HG03342 (cell line): ENCODE results near the gene SPTSSA.
"Not testable (repeated sequence)": the region's sequence is repeated elsewhere in the genome, so short reads cannot be mapped to it uniquely, and the experiment has no call there.

Experiments
- ATAC-seq: cut with Tn5 transposase; IDR thresholded peaks from one replicate; pipeline ENCODE4 v1.9.1; 2021; ENCODE audit warnings: mild to moderate bottlenecking, moderate library complexity; ENCODE audit not compliant: unreplicated experiment

Gene SPTSSA

GRCh38 chr14:34433957-34434356 is 28.1 kb downstream of the SPTSSA start:
- ATAC-seq: no peak

DNA sequence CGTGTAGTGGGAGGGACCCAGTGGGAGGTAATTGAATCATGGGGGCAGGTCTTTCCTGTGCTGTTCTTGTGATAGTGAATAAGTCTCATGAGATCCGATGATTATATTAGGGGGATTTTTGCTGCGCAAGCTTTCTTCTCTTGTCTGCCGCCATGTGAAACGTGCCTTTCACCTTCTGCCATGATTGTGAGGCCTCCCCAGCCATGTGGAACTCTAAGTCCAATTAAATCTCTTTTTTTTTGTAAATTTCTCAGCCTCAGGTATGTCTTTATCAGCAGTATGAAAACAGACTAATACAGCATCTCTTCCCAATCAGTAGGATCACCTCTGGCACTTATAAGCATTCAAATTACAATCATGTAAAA is 34.0 kb downstream of the SPTSSA start:
- ATAC-seq: not testable (repeated sequence)

- no peak for ATAC-seq
Observed at GRCh38 chr14:34426313-34427295, 35.4 kb downstream of the SPTSSA start.

- ATAC-seq: no peak
Observed at GRCh38 chr14:34425095-34425851, 36.8 kb downstream of the SPTSSA start.

GRCh38 chr14:34424488-34424887 is 37.6 kb downstream of the SPTSSA start:
- no peak for ATAC-seq

DNA sequence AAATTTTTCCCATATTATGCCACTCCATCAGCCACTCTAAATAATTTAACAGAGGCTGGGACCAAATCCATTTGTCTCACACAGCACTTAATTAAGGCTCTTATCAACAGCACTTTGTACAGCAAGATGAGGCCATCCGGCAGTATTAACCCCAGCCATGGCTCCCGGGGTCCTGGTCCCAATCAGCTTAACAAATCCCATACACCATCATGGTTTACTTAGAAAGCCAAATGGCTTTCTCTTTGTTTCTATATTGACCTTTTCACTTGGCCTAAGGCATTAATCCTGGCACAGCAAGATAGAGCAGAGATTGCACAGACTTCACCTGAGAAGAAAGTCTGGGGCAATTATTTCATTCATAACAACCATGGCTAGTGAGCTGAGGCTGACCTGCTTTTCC is 38.6 kb downstream of the SPTSSA start:
- ATAC-seq: no peak

DNA sequence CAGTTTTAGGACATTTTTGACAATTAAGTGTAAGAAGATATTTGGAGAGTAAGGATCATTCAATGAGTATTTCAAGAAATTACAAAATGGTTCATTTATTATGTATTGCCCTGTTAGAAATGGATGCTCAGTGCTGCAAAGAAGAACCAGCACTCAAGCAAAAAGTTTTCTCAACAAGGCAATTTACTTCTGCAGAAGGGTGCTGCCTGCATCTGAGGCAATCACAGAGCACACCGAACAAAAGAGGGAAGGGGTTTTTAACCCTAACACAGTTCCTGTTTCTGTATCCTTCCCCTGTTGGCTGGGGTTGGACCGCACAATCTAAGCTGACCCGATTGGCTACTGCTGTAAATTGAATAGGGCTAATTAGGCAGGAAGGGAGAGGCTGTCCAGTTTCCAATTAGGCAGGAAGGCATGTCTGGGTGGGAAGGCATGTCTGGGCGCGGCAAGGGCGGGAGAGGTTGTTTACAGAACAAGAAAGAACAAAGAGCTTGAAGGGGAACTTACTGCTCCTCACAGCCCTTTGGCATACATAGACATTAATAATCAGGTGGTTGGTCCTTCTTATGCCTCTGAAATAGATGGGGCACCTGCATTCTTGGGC is 41.4 kb downstream of the SPTSSA start:
- no peak for ATAC-seq

GRCh38 chr14:34409721-34410120 is 52.3 kb downstream of the SPTSSA start:
- ATAC-seq: no peak

DNA sequence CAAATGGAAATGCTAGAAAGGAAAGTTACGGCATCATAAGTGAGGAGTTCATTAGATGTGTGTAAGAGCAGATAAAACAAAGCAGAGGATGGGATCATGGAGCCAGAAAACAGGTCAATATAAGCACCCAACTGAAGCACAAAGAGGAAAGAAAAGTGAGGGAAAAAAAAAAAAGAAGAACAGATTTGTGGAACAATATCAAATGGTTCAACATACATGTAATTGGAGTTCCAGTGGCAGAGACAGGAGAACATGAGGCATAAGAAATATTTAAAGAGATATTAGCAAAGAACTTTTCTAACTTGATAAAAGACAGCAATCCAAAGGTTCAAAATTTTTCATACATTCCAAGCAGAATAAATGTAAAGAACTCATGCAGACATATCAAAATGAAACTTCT is 54.1 kb downstream of the SPTSSA start:
- no peak for ATAC-seq

DNA sequence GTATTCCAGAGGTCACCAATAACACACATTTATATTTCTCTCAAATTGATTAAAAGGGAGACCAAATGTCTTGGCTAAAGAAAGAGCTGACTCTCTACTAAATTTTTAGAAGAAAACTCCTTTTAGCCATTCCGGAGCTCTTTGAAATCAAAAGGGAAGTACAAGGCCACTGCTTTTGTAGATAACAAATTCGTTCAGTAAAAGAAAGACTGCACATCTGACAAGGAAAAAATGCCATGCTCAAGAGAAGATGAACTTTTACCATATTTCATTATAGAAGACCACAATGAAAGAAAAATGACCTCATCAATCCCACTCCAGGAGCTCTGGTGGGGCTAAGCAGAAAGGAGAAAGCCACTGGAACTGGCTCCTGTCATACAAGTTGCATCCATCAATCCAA is 57.6 kb downstream of the SPTSSA start:
- ATAC-seq: no peak

GRCh38 chr14:34403646-34404045 is 58.4 kb downstream of the SPTSSA start:
- ATAC-seq: no peak

DNA sequence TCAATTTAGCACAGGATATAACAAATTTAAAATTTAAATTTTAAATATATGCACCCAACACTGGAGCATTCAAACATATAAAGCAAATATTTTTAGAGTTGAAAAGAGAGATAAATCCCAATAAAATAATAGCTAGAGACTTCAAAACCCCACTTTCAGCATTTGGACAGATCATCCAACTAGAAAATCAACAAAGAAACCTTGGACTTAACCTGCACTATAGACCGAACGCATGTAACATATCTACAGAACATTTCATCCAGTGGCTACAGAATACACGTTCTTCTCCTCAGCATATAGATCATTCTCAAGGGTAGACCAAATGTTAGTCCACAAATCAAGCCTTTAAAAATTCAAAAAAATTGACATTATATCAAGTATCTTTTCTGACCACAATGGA is 64.0 kb downstream of the SPTSSA start:
- ATAC-seq: no peak

DNA sequence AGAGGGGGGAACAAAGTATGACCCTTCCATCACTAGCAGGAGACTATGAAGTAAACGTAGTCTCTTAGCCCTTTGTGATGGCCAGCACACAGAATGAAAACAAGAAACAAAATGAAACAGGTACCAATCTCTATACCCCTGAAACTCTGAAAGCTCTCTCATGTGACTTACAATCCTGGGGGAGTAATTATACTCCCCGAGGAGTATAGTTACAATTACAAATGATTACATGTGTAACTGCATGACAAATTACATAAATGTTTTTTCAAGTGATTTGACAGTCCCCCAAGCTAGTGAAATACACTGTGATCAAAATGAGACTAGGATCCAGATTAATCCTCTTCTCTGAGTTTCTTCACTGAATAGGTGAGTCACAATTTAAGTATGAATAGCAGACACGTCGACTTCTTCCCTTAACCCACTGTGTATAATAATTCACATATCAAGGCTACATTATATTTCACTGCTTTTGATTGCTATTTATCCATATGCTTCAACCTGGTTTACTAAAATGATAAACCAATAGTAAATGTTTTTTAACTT is 74.0 kb downstream of the SPTSSA start:
- ATAC-seq: no peak

- no peak for ATAC-seq
Observed at GRCh38 chr14:34386865-34387485, 75.1 kb downstream of the SPTSSA start.

DNA sequence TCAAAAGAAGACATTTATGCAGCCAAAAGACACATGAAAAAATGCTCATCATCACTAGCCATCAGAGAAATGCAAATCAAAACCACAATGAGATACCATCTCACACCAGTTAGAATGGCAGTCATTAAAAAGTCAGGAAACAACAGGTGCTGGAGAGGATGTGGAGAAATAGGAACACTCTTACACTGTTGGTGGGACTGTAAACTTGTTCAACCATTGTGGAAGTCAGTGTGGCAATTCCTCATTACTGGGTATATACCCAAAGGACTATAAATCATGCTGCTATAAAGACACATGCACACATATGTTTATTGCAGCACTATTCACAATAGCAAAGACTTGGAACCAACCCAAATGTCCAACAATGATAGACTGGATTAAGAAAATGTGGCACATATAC is 76.2 kb downstream of the SPTSSA start:
- ATAC-seq: not testable (repeated sequence)

DNA sequence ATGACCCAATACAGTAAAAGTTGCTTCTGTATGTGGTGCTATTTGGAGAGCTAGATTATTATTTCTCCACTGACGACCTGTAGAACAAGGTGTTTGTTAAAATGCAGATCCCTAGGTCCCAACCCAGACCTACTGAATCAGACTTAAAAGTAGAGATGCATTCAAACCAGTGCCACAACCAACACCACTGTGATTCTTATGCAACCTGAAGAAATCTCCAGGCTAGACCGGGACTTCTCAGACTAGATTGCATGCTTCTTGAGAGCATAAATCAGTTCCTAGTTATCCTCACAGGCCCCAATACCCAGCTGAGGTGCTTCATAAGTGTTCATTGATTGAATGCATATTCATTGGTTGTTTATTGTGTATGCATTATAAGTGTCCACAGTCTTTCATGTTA is 78.2 kb downstream of the SPTSSA start:
- ATAC-seq: no peak
